ENCODE results near the gene CATSPERZ. TPM values are rescaled to one million over a fixed set of nuclear protein-coding genes. Genes with fewer than 3 reads are reported as not detected.

Gene CATSPERZ
- polyA plus RNA-seq, 1 donor from 2014 or later, result not detected

DNA sequence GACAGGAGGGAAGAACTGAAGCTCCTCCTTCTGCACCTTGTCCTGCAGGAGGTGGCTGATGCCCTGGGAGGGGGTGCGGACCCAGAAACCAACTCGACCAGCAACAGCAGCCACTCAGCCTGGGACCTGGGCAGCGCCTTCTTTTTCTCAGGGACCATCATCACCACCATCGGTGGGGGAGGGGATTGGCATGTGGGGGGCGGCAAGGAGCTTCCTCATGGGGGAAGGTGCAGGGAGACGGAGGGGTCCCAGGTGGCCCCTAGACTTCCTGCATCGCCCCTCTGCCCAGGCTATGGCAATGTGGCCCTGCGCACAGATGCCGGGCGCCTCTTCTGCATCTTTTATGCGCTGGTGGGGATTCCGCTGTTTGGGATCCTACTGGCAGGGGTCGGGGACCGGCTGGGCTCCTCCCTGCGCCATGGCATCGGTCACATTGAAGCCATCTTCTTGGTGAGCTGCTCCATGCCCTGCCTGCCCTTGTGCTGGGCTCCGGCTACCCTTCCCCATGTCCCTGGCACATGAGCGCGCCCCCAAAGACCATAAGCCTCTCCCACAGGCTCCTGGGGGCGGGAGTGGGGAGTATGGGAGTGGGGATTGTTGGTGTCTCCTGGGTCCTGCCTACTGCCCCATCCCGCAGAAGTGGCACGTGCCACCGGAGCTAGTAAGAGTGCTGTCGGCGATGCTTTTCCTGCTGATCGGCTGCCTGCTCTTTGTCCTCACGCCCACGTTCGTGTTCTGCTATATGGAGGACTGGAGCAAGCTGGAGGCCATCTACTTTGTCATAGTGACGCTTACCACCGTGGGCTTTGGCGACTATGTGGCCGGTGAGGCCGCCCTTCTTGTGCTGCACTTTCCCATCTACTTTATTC lies 3.1 kb upstream of the CATSPERZ start:
- Histone ChIP-seq H3F3A (ENCODE audit: insufficient read depth, low read length, poor library complexity, severe bottlenecking) (no peaks in the 10 kb centered on the region), H3K9ac (ENCODE audit: low read length) (no peak overlapping the region), H3K27me3 (ENCODE audit: insufficient read depth, low read depth, low read length) (peaks cover 96% of the 10 kb centered on the region), H3K9me3 (ENCODE audit: low read length) (no peaks in the 10 kb centered on the region), H3K27ac (ENCODE audit: low read length) (no peak overlapping the region), H3K9me2 (ENCODE audit: insufficient read depth, low read length) (no peaks in the 10 kb centered on the region), H3K36me3 (ENCODE audit: insufficient read depth, low read length) (no peaks in the 10 kb centered on the region), H2AFZ (ENCODE audit: low read depth, low read length) (no peak overlapping the region), H3K4me3 (ENCODE audit: low read length) (no peak overlapping the region), H3K4me2 (ENCODE audit: low read length) (no peak overlapping the region), H4K20me1 (ENCODE audit: insufficient read depth) (no peaks in the 10 kb centered on the region), H3K79me2 (replicated peaks; ENCODE audit: insufficient read depth, low read length) (no peaks in the 10 kb centered on the region)
- no peak for TF ChIP-seq TAF1 (IDR thresholded peaks at IDR 0.05; ENCODE audit: low read depth)
- TF ChIP-seq, protein P1, sequence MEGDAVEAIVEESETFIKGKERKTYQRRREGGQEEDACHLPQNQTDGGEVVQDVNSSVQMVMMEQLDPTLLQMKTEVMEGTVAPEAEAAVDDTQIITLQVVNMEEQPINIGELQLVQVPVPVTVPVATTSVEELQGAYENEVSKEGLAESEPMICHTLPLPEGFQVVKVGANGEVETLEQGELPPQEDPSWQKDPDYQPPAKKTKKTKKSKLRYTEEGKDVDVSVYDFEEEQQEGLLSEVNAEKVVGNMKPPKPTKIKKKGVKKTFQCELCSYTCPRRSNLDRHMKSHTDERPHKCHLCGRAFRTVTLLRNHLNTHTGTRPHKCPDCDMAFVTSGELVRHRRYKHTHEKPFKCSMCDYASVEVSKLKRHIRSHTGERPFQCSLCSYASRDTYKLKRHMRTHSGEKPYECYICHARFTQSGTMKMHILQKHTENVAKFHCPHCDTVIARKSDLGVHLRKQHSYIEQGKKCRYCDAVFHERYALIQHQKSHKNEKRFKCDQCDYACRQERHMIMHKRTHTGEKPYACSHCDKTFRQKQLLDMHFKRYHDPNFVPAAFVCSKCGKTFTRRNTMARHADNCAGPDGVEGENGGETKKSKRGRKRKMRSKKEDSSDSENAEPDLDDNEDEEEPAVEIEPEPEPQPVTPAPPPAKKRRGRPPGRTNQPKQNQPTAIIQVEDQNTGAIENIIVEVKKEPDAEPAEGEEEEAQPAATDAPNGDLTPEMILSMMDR (IDR thresholded peaks at IDR 0.05; ENCODE audit: poor library complexity, severe bottlenecking), result no peak
- no peak for TF ChIP-seq RAD21 (conservative IDR thresholded peaks at IDR 0.05)
- no peak for TF ChIP-seq POLR2AphosphoS5 (IDR thresholded peaks at IDR 0.05)
- no peak for TF ChIP-seq SMC3 (conservative IDR thresholded peaks at IDR 0.05; ENCODE audit: poor library complexity)
- TF ChIP-seq EZH2 (IDR thresholded peaks at IDR 0.05; ENCODE audit: borderline replicate concordance, insufficient read depth, low read length, poor library complexity, severe bottlenecking), result no peak
- TF ChIP-seq, protein P2, sequence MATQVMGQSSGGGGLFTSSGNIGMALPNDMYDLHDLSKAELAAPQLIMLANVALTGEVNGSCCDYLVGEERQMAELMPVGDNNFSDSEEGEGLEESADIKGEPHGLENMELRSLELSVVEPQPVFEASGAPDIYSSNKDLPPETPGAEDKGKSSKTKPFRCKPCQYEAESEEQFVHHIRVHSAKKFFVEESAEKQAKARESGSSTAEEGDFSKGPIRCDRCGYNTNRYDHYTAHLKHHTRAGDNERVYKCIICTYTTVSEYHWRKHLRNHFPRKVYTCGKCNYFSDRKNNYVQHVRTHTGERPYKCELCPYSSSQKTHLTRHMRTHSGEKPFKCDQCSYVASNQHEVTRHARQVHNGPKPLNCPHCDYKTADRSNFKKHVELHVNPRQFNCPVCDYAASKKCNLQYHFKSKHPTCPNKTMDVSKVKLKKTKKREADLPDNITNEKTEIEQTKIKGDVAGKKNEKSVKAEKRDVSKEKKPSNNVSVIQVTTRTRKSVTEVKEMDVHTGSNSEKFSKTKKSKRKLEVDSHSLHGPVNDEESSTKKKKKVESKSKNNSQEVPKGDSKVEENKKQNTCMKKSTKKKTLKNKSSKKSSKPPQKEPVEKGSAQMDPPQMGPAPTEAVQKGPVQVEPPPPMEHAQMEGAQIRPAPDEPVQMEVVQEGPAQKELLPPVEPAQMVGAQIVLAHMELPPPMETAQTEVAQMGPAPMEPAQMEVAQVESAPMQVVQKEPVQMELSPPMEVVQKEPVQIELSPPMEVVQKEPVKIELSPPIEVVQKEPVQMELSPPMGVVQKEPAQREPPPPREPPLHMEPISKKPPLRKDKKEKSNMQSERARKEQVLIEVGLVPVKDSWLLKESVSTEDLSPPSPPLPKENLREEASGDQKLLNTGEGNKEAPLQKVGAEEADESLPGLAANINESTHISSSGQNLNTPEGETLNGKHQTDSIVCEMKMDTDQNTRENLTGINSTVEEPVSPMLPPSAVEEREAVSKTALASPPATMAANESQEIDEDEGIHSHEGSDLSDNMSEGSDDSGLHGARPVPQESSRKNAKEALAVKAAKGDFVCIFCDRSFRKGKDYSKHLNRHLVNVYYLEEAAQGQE (IDR thresholded peaks at IDR 0.05; ENCODE audit: borderline replicate concordance), result no peak
- TF ChIP-seq MXI1 (conservative IDR thresholded peaks at IDR 0.05; ENCODE audit: poor library complexity, severe bottlenecking), result no peak
- no peak for TF ChIP-seq EP300 (conservative IDR thresholded peaks at IDR 0.05; ENCODE audit: poor library complexity, severe bottlenecking)

DNA sequence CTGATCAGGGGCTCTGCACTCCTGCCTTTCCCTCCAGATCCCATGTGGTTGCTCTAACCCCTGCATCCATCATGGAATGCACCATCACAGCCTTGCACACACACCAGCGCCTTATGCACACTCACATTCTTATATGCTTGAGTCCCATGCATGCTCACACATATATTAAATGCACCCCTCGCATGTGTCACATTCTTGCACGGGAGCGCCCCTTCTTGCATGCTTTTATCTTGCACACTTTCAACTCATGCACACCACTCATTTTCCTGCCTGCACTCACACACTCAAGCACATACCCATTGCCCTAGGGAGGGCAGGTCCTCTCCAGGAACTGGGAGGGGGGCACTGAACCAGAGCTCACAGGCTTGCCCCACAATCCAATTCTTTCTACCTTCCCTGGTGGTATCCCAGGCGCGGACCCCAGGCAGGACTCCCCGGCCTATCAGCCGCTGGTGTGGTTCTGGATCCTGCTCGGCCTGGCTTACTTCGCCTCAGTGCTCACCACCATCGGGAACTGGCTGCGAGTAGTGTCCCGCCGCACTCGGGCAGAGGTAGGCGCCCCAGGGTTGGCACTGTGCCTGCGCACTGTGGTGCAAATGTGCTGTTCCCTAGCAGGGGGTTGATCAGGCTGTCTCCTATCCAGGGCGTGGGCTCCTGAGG lies 2.3 kb upstream of the CATSPERZ start:
- Histone ChIP-seq H3K4me2 (ENCODE audit: low read length) (no peak overlapping the region), H3K27ac (ENCODE audit: low read length) (no peak overlapping the region), H3K9me3 (ENCODE audit: low read length) (no peaks in the 10 kb centered on the region), H3K9me2 (ENCODE audit: insufficient read depth, low read length) (no peaks in the 10 kb centered on the region), H2AFZ (ENCODE audit: low read depth, low read length) (no peak overlapping the region), H3K79me2 (replicated peaks; ENCODE audit: insufficient read depth, low read length) (no peaks in the 10 kb centered on the region), H4K20me1 (ENCODE audit: insufficient read depth) (no peaks in the 10 kb centered on the region), H3K36me3 (ENCODE audit: insufficient read depth, low read length) (no peaks in the 10 kb centered on the region), H3F3A (ENCODE audit: insufficient read depth, low read length, poor library complexity, severe bottlenecking) (no peaks in the 10 kb centered on the region), H3K4me3 (ENCODE audit: low read length) (no peak overlapping the region), H3K27me3 (ENCODE audit: insufficient read depth, low read depth, low read length) (peaks cover 89% of the 10 kb centered on the region), H3K9ac (ENCODE audit: low read length) (no peak overlapping the region)
- TF ChIP-seq POLR2AphosphoS5 (IDR thresholded peaks at IDR 0.05) (no peak), EZH2 (IDR thresholded peaks at IDR 0.05; ENCODE audit: borderline replicate concordance, insufficient read depth, low read length, poor library complexity, severe bottlenecking) (peak; percentile 43)

All from neural cell (in vitro differentiated cells).